GM21515 (cell line): ENCODE results near the gene SBF1.

Source experiments
- ATAC-seq: cut with Tn5 transposase; IDR thresholded peaks from one replicate; pipeline ENCODE4 v1.9.1; 2021; ENCODE audit not compliant: unreplicated experiment

The SBF1 gene

DNA sequence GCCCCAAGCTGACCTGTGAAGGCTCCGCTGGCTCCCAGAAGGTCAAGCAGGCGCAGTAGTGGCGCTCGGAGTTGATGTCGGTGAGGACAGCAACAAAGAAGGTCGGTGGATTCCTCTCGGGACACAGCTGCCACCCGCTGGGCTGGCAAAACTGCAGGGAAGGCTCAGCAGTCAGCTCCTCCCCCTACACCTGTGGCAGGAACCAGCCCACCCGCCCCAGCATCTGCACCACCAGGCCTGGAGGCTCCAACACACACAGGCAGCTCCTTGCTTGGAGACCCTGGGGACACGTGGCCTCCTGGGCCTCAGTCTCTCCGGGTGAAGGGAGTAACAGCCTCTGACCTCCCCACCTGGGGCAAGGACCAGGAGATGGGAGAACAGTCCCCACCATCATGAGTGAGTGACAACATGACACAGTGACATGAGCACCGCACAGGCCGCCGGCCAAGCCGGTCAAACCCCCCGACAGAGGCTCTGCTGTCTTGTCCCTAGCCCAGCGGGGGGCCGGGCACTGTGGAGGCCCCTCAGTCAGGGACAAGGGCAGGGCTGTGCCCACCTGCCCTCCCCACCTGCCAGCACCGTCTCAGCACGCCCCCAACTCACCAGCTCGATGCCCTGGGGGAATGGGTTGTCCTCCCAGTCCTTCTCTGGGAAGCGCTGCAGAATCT, 6.9 kb downstream of the SBF1 start:
- ATAC-seq = no peak

- no peak for ATAC-seq
Measured at GRCh38 chr22:50467341-50467740, 7.5 kb downstream of the SBF1 start.

DNA sequence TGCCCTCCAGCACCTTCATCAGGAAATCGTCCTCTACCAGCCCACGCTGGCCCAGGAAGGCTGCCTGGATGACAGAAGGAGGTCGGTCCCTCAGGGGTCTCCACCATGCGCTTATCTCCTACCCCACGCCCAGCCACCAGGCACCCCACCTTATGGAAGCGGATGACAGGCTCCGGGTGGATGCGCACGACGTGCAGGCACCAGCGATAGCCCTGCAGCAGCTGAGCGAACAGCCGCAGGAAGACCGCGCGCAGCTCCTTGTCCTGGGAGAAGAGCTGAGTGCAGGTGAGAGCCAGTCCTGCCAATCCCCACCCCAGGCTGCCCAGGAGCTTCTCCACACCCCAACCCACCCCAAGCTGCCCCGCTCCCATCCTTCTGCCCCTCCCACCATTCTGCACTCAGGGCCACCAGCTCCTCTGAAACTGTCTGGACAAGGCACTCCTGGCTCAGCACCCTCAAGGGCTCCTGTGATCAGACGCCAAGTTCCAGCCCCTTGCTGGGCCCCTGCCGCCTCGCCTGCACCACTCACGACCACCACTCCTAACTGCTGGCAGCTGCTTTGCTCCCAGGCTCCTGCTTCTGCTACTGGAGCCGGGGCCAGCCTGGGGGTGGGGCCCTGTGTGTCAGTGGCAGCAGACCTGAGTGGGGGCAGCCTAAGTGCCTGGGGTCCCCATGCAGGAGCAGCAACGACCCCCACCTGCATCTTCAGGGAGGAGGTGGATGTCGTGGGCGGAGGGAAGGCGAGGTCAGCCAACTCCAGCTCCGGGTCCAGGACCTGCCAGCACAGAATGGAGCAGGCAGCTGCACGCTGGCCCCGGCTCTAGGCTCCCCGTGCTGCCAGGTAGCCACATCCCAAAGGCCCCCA, 9.5 kb downstream of the SBF1 start:
- ATAC-seq = no peak

DNA sequence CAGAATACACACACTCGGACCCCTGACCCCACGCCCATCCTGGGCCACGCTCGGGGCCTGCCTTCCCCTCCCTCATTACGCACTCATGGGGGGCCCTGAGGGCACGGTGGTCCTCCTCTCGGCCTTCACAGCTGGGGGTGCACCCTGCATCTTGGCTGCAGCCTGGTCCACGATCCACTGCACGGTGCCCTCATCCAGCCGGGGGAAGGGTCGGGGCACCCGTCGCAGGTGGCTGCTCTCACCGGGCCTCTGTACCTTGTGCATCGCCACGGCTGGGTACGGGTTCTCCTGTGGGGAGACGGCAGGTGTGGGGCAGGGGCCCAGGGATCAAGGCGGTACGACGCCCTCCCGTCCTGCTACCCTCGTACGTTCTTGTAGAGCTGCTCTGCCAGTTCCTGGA, 10.4 kb downstream of the SBF1 start:
- no peak for ATAC-seq

DNA sequence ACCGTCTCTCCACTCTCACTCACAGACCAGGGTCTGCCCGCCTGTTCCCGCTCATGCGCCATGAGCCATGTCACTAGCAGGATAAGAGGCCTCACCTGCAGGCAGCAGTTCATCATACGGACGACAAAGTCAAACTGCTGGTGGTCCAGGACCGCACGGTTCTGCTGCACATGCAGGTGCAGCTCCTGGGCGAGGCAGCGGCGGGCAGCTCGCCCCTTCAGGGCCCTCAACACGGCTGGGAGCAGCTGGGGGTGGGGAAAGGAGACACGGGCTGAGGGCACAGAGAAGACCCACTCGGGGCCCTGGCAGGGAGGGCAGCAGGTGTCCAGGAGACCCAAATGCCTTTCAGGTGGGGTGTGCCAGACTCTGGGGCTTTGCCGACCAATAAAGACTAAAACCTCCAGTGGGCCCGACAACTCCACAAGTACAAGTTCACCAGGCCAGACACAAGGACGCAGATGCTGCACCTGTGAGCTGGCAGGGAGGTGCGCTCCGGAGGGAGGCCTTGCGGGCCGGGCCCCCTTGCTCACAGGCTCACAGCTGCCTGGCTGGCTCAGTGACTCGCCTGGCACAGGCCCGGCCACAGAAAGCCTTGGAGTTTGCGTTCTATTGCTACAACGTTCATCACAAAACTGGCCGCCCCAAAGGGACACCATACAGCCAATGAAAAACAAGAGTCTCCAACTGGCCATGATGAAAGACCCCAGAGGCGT, 11.5 kb downstream of the SBF1 start:
- ATAC-seq = no peak

- no peak for ATAC-seq
Measured at GRCh38 chr22:50461979-50462540, 12.8 kb downstream of the SBF1 start.

GRCh38 chr22:50461536-50461935, 13.3 kb downstream of the SBF1 start:
- ATAC-seq = no peak

DNA sequence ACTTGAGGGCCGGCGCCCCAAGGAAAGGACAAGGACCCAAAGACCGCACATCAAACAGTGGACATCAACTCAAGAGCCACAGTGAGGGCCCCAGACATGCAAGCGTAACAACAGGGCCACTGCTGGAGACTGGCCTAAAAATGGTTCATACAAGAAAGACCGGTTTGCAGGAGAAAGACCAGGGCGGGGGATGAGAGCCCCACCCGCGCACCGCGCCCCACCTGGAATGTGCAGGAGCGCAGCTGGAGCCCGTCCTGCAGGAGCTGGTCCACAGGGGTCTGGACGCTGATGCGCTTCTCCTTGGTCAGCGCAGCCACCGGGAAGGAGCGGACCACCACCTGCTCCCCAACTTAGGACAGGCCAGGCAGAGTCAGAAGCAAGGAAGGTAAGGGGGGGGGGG, 13.9 kb downstream of the SBF1 start:
- no peak for ATAC-seq

DNA sequence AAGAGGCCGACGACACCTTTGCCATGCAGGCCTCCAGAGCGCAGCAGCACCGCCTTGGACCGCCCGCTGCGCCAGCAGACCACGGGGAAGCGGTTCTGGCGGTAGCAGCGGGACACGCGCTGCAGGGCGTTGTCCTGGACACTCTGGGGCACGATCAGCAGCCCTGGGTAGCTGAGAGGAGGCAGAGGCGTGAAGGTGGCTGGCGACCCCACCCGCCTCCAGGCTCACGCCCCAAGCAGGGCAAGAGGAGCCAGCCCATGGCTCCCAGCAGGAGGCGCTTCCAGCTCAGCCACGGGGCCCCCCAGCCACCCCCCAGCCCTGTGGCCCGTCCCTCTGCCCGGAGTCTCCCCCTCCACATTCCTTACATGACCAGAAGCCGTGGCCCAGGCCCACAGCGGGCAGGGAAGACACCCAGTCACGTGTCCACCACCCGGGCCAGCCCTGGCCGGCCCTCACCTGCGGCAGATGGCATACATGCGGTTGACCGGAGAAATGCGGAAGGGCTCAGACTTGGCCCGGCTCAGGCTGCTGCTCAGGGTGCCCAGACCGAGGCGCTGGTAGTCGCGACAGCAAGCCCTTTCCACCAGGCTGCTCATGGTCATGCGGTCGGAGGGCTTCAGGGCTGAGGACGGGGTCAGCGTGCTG, 15.2 kb downstream of the SBF1 start:
- ATAC-seq = no peak

DNA sequence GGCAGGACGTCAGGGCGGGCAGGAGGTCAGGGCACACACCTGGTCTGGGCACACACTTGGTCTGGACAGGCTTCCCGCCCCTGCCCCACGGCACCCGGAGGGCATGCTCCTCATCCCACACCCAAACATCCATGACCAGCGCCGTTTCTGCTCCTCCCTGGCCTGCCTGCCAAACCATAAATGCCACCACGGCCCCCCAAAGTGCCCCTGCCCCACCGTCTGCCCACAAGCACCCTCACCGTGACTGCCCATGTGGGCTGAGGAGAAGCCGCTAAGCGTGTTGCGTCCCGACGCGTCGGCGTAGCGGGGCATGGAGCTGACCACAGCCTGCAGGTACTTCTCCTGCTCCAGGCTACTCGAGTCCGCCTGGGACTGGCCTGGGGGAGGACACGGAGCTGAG, 15.8 kb downstream of the SBF1 start:
- ATAC-seq = no peak

- no peak for ATAC-seq
Measured at GRCh38 chr22:50456466-50457234, 18.2 kb downstream of the SBF1 start.

GRCh38 chr22:50456026-50456425, 18.8 kb downstream of the SBF1 start:
- no peak for ATAC-seq

- no peak for ATAC-seq
Measured at GRCh38 chr22:50455201-50455600, 19.6 kb downstream of the SBF1 start.

DNA sequence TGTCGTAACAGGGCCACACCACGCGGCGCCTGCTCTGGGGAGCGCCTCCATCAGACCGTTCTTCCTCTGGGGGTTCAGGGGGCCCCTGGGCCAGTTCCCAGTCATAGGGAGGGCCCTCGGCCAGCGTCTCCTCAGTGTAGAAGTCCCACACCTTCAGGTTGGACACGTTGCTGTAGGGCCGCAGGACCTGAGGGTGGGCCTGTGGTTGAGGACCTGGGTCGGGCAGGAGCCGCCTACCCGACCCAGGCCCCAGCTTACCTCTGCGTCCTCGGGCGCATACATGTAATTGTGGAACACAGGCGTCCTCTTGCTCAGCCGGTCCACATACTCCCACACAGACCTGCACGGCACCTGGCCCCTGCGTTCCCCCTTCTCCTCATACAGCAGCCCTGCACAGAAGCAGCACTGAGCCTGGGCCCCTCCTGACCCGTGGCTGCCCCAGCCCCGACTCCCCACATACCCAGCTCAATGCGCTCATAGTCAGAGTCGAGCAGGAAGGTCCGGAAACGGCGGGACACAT, 20.2 kb downstream of the SBF1 start:
- ATAC-seq = no peak

GRCh38 chr22:50452649-50453048, 22.2 kb downstream of the SBF1 start:
- no peak for ATAC-seq

GRCh38 chr22:50447576-50448551, 27.0 kb downstream of the SBF1 start:
- ATAC-seq = no peak

DNA sequence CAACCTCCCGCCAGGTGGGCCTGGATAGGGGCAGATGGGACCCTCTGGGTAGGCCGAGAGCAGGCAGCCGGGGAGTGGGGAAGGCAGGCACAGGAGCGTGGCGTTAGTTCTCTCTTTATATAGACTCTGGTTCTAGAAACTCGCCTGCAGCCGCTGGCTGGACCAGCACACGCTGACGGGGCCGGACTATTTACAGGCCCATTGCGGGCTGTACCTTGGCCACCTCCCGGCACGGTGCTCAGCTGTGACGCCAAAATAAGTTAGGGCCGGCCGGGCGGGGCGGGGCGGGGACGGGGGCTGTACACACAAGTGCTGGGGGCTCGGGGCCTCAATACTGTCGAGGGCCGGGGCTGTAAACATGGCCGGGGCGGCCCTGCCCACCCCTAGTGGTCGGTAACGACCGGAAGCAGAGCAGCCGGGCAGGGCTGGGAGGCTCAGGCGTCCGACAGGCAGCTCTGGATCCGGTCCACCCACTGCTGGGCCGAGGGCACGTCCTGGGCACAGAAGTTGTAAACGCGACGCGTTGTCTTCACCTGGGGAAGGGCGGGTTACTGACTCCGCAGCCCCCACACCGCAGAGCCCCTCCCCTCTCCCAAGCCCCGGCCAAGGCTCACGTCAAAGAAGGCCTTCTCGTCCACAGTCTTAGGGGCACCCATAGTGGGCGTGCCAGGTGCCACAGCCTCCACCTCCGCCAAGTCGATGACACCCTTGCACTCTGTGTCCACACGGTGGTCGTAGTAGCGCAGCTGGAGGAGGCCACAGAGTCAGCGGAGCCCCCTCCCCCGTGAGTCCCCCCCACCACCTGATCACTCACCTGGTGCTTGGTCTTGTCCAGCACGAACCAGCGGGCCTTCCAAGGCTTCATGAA, 27.9 kb downstream of the SBF1 start:
- ATAC-seq = no peak
